Measurements from ENCODE around the gene SSTR5.

Gene SSTR5

DNA sequence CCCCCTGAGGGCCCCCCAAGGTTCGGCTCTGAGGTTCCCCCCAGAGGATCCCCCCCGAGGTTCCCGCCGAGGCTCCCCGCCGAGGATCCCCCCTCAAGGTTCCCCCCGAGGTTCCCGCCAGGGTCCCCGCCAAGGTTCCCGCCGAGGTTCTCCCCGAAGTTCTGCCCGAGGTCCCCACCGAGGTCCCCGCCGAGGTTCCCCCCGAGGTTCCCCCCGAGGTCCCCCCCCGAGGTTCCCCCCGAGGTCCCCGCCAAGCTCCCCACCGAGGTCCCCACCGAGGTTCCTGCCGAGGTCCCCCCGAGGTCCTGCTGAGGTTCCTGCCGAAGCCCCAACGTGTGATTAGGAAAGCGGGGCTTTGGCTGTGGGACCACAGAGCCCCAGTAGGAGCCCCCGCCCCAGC, 32.2 kb upstream of the SSTR5 start:
- no peak for DNase-seq

DNA sequence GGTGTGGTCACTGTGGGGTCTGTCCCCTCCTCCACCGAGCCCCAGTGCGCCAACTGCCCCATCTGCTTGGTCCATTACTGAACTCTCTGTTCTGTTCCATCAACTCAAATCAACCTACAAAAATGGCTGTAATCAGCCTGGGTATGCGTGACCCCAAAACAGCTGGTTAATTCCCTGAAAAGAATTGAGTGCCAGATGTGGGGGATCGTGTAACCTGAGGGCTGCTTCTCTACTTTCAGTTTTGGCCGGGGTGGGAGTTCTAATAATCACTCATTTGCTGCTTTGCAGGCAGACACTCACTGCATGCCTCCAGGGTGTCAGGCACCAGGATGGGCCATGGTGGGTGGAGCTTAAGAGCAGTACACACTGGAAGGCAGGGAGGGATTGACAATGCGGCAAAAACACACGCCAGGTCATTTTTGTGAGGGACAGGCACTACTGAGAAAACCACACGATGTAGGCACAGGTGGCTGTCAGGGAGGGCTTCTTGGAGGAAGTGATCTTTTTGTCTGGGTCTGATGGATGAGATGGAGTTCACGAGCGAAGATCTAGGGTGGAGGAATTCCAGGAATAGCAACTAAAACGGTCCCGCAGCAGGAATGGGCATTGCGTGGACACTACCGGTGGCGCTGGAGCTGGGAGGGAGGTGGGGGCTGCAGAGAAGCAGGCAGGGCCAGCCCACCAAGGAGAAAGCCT, 30.4 kb upstream of the SSTR5 start:
- DNase-seq = no peak

DNA sequence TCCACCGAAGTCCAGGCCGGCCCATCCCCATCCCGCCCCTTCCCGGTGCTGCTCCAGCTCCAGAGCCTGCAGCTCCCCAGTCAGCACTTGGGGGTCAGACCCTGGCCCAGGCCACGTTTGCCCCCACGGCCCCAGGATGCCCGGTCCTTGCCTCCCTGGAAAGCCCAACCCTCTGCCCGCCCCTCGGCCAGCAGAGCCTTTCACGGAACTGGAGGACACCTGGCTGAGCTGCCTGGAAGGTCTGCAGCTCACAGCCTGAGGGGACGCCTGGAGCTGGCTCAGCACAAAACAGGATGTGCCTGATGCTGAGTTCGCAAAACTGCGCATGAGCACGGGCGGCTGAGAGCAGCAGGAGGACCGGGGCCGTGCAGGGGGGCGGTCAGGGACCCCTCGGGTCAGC, 29.7 kb upstream of the SSTR5 start:
- peak; percentile 27 to 55 for DNase-seq

DNA sequence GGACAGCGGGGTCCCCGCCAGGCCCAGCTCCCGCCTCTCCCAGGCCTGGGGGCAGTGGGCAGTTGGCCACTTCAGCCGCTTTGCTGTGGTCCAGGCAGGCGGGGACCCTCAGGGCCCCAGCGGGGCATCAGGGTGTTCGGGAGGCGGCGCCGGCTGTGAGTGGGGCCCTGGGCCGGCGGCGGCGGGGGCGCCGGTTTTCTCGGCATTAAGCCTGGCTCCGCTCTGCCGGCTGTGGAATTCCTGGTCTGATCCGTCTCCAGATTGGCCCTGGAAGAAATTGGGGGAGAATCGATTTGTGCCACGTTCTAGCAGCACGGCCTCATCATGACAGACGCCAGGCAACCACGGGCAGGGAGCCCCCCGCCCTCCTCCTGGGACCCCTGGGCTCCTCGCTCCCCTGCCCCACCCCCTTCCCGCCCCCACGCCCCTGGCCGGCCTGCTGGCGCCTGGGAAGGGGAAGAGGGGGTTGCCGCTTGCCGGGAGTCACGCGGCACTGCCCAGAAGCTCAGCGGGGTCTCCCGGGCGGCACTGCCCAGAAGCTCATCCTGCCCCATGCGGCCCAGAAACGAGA, 28.6 kb upstream of the SSTR5 start:
- DNase-seq = no peak

DNA sequence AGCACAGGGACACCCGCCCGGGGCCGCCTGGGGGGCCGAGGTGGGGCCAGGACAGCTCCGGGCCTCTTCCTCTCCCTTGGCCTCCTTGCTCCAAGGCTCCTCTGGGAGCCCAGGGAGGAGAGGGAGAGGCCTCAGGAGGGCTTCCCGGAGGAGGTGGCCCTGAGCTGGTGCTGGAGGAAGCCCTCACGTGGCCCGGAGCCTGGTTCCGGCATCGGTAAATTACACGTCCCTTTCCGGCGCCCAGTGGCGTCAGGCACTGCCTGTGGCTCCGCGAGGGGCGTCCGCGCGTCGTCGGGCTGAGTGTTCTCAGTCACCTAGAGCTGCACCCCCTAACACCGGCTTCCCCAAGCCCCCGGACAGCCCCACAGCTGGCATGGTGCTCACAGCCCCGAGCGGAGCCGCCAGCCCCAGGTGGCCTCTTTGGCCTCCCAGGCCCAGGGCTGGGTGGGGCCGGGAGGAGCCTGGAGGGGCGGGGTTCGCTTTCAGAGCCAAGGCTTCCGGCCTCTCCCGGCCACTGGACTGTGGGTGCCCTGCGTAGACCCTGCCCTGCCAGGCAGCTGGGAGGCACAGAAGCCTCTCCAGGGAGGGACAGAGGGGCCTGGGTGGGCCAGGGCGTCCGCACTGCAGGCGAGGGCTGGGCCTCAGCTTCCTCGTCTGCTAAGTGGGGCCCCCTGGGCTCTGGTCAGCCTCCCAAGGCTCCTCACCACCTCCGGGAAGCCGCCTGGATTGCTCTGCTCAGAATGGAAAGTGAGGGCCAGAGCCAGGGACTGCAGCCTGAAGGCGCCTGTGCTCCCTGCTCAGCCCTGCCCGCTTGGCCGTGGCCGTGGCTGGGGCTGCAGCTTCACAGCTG, 27.9 kb upstream of the SSTR5 start:
- no peak for DNase-seq

DNA sequence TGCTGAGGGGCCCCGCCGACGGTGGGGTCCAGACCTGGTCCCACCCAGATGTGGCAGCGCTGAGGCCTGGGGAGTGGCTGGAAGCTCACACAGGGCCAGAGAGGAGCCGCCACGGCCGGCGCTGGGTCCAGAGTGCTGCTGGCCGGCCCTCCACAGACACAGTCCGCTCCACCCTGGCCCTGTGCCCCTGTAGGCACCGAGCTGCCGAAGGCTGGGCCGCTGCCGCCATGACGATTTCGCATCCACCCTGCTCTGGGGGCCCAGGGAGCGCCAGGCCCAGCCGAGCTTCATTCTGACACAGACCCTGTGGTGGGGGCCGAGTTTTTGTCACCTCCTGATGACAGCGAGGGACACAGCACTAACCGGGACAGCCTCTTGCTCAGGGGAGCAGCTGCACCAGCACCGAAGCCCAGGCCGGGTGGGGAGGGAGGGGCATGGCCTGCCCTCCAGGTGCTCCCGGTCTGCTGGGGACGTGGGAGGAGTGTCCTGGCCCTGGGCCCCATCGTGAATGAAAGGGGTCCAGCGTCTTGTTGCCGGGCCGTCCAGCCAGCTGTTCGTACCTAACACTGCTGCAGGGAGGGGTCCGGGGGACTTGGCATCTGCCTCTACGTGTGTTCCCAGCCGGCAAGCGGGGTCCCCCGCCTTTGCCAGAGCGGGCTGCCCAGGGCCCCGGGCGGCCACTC, 27.1 kb upstream of the SSTR5 start:
- DNase-seq = no peak

DNA sequence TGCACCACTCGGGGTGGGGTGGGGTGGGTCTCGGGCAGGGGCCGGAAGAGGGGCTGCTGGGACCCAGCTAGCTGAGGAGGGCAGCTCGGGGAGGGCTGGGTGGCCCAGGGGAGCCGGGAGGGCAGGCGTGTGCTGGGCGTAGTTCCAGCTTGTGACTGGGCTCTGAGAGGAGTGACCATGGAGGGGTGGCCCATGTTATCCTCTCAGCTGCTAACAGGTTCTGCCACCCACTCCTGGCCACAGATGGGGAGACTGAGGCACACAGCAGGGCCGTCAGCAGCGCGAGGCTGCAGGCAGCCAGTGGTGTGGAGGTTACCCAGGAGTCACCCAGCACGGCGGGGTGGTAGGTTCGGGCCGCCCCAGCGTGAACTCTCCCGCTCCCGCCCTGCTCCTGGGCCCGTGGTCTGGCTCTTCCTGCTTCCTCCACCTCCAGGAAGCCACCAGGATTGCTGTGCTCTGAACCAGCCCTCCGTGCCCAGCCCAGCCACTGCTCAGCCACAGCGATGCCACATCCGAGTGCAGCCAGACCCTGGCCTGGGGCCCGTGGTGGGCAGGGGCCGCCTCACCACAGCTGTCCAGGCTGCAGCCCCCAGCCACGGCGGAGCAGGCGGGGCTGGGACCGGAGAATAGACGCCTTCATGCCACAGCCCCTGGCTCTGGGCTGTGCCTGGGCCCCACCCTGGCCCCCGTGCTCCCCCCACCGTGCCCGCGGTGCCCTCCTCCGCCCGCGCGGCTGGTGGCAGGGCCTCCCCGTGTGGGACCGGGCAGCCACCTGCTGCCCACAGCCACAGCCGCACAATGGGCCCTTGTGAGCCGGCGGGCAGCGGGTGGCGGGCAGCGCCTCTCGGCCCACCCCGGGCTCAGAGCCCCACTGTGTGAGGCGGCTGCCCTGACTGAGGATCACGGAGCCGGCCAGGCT, 26.3 kb upstream of the SSTR5 start:
- no peak for DNase-seq

DNA sequence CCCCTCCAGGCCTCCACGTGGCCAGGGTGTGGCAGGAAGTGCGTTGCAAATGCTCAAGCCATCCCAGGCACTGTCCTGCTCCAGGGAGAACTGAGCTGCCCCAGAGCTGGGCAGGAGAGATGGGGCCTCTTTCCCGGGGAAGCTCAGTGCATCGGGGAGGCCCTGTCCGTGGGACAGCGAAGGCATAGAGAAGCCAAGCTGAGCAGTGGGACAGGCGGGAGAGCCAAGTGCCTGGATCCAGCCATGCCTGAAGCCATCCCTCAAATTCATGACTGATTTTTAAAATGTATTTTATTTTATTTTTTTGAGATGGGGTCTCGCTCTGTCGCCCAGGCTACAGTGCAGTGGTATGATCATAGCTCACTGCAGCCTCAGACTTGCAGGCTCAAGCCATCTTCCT, 25.4 kb upstream of the SSTR5 start:
- no peak for DNase-seq

DNA sequence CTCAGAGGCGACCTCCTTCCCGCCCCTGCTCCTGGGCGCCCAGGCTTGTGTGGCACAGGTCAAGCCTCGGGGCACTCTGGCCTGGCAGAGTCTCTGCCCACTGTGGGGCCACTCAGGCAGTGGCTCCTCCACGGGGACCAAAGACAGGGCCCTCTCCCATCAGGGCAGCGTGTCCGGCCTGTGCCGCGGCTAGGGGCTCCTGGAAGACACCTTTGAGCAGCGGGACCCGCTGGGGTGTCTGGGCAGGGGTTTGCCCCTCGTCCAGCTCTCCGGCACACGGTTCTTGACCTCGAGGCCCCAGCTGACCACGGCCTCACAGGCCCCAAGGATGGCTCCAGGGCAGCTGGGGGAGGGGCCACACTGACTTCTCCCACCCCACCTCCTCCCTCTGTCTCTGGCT, 24.7 kb upstream of the SSTR5 start:
- no peak for DNase-seq

DNA sequence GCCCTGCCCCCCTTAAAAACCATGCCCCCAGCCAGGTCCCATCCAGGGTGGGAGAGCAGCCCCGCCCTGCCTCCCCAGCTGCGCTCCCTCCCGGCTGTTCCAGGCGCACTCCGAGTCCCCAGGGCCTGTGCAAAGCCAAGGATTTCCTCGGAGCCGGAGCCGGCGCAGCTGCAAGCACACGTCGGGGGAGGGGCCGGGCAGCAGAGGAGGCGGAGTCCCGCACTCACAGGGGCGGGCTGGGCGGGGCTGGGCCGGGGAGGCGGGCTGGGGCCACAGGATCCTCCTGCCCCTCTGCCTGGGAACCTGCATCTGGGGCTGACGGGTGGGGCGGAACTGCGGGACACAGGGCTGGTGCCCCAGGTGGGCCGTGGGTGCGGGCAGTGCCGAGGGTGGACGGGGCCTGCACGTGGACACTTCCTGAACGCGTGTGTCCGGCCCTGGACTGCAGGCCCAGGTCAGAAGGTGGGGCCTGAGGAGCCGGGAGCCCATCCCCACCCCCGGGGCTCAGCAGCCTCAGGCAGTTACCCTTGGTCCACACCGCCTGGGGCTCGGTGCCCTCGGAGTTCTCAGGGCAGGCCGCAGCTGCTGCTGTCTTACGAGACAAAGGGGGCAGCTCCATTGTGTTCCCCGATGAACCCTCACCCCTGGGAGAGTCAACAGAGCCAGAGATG, 24.0 kb upstream of the SSTR5 start:
- no peak for DNase-seq

DNA sequence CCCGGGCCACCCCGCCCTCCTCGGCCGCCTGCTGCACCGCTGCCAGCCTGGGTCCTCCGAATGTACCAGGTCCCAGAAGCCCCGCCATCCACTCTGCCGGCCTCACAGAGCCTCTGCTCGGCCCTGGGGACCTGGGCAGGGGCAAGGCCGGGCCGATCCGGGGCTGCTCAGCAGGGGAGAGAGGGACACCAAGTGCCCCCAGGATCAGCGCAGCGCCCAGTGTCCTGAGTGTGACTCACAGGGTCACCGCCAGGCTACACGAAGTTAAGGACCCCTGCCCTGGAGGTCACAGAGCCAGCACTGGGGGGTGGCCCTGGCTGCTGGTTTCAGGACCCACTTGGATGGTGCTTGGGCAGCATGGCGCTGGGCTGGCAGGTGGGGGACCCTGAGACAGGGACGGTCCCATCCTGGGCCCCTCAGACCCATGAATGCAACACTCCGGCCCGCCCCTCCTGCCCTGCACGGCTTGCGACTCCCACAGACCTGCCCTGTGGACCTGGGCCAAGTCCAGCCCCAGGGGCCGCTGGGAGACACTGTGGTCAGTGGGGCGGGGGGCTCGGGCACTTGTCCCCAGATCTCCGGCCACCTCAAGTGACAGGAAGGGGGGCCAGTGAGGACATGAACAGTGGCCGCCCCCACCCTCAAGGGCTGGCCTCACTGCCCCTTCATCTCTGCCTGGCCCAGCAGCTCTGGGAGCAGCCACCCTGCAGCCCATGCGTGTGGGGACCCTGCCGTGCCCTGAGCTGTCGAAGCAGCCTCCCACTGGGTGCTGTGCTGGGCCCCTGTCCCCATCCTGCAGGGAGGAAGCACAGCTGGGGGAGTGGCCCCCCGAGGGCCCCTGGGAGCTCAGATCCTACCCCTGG, 23.2 kb upstream of the SSTR5 start:
- no peak for DNase-seq

DNA sequence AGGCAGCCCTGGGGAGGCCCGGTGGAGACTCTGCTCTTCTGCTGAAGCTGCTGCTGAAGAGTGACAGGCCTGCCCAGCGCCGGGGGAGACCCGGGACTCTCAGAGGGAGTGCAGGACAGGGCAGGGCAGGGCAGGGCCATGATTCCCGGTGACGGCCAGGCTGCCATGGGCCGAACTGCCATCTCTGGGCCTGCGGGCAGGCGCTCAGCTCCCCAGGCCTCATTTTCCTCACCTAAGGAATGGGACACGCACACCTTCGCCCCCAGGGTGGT, 22.6 kb upstream of the SSTR5 start:
- DNase-seq = no peak

DNA sequence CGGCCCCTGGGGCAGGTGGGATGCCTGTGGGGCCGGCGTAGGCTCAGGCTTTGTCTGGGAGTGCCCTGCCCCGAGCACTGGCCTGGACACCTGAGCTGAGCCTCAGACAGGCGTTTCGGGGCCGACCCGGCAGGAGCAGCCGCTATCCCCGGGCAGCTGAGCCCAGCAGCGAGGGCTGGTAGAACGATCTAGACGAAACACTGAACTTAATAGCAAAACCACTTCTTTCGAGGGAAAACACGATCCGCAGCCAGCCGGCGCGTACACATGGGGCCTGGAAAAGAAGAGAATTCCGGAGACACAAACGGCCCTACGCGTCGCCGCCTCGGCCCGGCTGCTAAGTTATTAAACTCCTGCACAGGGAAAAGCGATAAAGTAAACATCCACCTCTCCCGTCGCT, 22.0 kb upstream of the SSTR5 start:
- DNase-seq = no peak

DNA sequence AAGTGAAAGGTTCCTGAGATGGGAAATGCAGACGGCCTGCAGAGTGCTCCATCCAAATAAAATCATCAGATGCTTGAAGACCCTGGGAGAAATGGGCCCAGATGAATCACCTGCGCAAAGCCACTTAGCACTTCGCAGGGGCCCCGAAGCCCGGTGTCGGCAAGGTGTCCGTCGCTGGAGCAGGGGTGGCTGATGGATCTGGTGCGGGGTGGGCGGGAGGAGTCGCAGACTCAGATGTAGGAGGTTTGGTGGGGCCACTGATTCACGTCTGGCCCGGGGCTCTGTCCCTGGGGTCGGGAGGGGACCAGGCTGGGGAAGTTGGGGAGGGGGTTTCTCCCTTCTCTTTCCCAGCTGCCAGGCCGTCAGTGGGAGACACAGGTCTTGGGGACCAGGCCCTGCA, 21.6 kb upstream of the SSTR5 start:
- DNase-seq = no peak

DNA sequence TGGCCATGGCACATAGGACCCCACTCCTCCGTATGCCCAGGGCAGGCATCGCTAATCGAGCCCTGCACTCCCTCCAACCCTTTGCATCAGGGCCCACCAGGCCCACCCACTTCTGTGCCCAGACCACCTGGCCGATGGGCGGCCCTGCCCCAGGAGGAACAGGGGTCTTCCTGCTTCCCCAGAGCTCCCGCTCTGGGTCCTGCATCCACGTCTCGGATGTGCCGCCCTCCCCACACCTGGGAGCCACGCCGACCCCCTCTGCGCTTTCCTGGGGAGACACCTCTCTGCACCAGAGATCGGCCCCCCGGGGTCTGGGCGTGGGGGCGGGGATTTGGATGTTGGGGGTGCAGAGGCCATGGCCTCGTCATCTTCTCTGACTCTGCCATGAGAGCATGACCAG, 21.1 kb upstream of the SSTR5 start:
- no peak for DNase-seq

DNA sequence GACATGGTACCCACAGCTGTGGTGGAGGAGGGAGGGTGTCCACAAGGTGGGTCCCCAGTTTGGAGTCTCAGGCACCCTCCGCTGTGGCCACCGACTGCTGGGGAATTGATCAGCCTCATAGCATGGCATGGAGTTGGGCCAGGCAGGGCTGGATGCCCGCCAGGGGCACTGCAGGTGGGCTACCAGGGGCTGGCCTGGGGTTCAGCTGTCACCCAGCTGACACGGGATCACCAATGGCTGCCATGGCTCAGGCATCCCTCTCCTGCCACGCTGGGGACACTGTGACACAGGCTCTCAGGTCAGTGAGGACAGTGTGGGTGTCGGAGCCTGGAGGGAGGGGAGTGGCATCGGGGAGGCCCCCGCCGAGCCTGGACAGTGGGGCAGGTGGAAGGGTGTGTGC, 19.8 kb upstream of the SSTR5 start:
- DNase-seq = no peak

DNA sequence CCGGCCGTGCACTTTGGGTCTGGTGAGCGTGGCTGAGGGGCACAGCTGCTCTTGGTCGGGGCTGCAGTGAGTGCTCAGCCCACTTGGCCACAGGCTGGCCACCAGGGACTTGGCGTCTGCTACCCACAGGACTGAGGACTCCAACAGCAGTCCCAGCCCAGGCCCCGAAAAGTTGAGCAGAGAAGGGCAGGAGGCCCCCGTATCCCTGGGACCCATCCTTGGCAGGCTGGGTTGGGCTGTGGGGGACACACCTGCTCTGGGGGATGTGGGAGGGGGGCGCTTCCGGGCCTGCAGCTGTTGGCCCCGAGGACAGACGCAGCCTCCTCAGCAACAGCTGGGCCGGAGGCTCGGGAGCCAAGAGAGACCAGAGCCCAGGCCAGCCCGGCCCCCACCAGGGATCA, 19.4 kb upstream of the SSTR5 start:
- DNase-seq = no peak

DNA sequence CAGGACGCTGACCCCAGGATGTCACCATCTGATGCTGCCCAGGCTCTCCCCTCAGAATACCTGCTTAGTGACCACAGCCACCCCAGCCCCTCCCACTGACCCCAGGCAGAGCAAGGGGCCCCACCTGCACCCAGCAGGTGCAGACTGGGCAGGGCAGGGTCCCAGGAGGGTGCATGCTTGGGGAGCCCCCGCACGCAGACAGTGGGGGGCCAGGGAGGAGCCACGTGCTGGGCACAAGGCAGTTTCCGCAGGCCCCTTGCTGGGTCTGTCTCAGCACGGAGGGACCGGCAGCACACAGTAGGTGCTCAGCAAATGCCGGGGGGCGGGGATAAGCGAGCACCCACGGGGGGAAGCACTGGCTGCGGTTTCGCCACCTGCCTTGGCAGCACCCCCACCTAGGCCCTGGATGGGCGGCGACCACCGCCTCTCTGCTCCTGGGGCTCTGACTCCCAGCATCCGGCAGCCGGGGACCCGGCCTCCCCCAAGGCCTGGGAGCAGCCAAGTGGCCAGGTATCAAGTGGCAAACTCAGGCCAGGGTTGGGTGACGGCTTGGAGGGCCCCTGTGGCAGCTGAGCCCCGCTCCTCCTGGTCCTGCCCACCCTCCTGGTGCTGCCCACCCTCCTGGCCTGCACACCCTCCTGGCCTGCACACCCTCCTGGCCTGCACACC, 18.7 kb upstream of the SSTR5 start:
- DNase-seq = no peak

DNA sequence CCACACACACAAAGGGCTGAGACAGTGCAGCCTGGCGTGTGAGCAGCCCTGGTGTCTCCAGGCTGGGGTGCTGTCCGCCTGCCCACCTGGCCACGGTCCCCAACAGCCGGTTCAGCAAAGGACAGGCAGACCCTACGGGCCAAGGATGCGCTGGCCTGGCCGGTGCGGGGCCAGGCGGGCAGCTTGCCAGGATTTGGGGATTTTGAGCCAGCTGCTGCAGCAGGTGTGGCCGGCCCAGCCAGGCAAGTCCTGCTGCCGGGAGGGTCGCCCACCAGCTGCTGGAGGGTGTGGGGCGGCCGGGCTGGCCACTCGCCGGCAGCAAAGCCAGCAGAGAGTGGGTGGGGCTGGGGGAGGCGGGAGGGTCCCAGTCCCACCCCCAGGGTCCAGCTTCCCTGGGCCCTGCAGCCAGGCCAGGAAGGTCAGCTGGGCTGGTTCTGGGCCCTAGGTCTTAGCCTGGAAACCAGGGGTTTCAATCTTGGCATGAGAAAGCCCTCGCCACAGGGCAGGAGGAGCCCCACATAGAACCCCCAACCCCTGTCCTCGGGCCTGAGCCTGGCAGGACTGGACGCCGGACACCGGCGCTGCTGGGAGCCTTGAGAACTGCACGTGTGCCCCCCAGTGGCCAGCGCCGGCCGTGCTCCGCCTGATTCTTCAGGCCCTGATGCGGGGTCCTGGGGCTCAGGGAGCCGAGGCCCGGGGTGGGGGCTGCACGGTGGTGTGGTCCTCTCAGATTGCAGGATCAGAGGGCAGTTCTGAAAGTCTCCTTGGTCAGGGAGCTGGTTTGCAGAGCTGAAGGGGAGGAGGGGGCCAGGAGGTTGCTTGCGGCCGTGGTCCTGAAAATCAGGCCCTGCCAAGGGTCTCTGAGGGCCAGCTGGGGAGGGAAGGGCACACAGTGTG, 17.6 kb upstream of the SSTR5 start:
- DNase-seq = no peak

DNA sequence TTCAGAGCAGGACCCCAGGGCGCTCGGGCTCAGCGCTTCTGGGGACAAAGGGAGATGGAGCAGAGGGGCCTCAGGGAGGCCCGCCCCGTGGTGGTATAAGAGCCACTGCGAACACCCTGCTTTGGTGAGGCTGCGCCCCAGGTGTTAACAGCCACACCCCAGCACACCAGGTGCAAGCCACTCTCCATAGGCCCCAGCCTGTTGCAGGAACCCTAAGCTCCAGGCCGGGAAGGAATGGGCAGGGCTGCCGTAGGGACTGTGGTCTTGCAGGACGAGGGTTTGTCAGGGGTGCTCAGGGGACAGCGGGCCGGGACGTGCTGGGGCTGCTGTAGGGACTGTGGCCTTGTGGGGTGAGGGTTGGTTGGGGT, 17.0 kb upstream of the SSTR5 start:
- no peak for DNase-seq

Measured in NCI-H1930 (cell line).